Trophoblast cell (in vitro differentiated cells and primary cell): ENCODE results near the gene MOCOS.
"Not testable (repeated sequence)": the region's sequence is repeated elsewhere in the genome, so short reads cannot be mapped to it uniquely, and the experiment has no call there.

Experiments used
- DNase-seq, 2 donors: peaks; one replicate each; pipeline ENCODE4 v3.0.0-alpha.2; 2016
- H2AFZ ChIP-seq: 2 replicates; pipeline ENCODE4 v1.6.1; 2013; ENCODE audit warnings: low read length, moderate library complexity, mild to moderate bottlenecking; ENCODE audit not compliant: insufficient read depth, poor library complexity
- H2AK5ac ChIP-seq: 2 replicates; pipeline ENCODE4 v1.6.1; 2013; ENCODE audit warnings: mild to moderate bottlenecking, low read length
- H2BK120ac ChIP-seq: 2 replicates; pipeline ENCODE4 v1.6.1; 2013; ENCODE audit warnings: low read length, mild to moderate bottlenecking, moderate library complexity; ENCODE audit not compliant: insufficient read depth, poor library complexity
- H2BK12ac ChIP-seq: 2 replicates; pipeline ENCODE4 v1.6.1; 2013; ENCODE audit warnings: mild to moderate bottlenecking, low read length, moderate library complexity
- H2BK5ac ChIP-seq: 2 replicates; pipeline ENCODE4 v1.6.1; 2013; ENCODE audit warnings: low read length, low read depth, moderate library complexity, mild to moderate bottlenecking; ENCODE audit not compliant: poor library complexity
- H3K14ac ChIP-seq: 2 replicates; pipeline ENCODE4 v1.6.1; 2013; ENCODE audit warnings: mild to moderate bottlenecking, low read length
- H3K18ac ChIP-seq: 2 replicates; pipeline ENCODE4 v1.6.1; 2013; ENCODE audit warnings: mild to moderate bottlenecking, low read length
- H3K23ac ChIP-seq: 2 replicates; pipeline ENCODE4 v1.6.1; 2013; ENCODE audit warnings: low read length
- H3K27ac ChIP-seq: 2 replicates; pipeline ENCODE4 v1.5.1; 2013; ENCODE audit warnings: low read depth, mild to moderate bottlenecking, inconsistent platforms, low read length, moderate library complexity
- H3K27me3 ChIP-seq: 2 replicates; pipeline ENCODE4 v1.6.1; 2013; ENCODE audit warnings: inconsistent platforms, mild to moderate bottlenecking, low read length, moderate library complexity; ENCODE audit not compliant: insufficient read depth
- H3K36me3 ChIP-seq, 2 experiments: 1 replicate in 1 of 2; 2 replicates in 1 of 2; pipeline ENCODE4 v1.6.1; 2013; ENCODE audit warnings: low read length in 2 of 2, mild to moderate bottlenecking in 2 of 2, moderate library complexity in 1 of 2; ENCODE audit not compliant: insufficient read depth in 2 of 2, control insufficient read depth in 1 of 2
- H3K4ac ChIP-seq: 2 replicates; pipeline ENCODE4 v1.6.1; 2013; ENCODE audit warnings: low read depth, mild to moderate bottlenecking, low read length, moderate library complexity
- H3K4me1 ChIP-seq, 2 experiments: 1 replicate in 1 of 2; 2 replicates in 1 of 2; pipeline ENCODE4 v1.6.1; 2013; ENCODE audit warnings: low read length in 2 of 2, mild to moderate bottlenecking in 2 of 2, moderate library complexity in 1 of 2; ENCODE audit not compliant: insufficient read depth in 2 of 2, control insufficient read depth in 1 of 2
- H3K4me2 ChIP-seq: 2 replicates; pipeline ENCODE4 v1.6.1; 2013; ENCODE audit warnings: inconsistent platforms, mild to moderate bottlenecking, low read length, moderate library complexity
- H3K4me3 ChIP-seq: 2 replicates; pipeline ENCODE4 v1.5.1; 2013; ENCODE audit warnings: mild to moderate bottlenecking, low read depth, low read length, inconsistent platforms
- H3K79me1 ChIP-seq: one replicate; pipeline ENCODE4 v1.6.1; 2013; ENCODE audit warnings: low read length
- H3K79me2 ChIP-seq: 2 replicates; pipeline ENCODE4 v1.6.1; 2013; ENCODE audit warnings: low read length, mild to moderate bottlenecking; ENCODE audit not compliant: control insufficient read depth, insufficient read depth, poor library complexity
- H3K9ac ChIP-seq: 2 replicates; pipeline ENCODE4 v1.6.1; 2013; ENCODE audit warnings: mild to moderate bottlenecking, low read length
- H3K9me3 ChIP-seq: 2 replicates; pipeline ENCODE4 v1.6.1; 2013; ENCODE audit warnings: low read depth, mild to moderate bottlenecking, control low read depth, inconsistent platforms, low read length; ENCODE audit not compliant: insufficient read depth
- H4K12ac ChIP-seq: 2 replicates; pipeline ENCODE4 v1.6.1; 2013; ENCODE audit warnings: low read depth, mild to moderate bottlenecking, low read length, moderate library complexity
- H4K8ac ChIP-seq: 2 replicates; pipeline ENCODE4 v1.6.1; 2013; ENCODE audit warnings: low read depth, mild to moderate bottlenecking, low read length, moderate library complexity
- H4K91ac ChIP-seq: one replicate; pipeline ENCODE4 v1.6.1; 2013; ENCODE audit warnings: low read depth, mild to moderate bottlenecking, low read length, moderate library complexity
- WGBS: extraction: QIAGEN DNeasy Blood & Tissue Kit; methylation state at CpG from one replicate; pipeline ENCODE4 v1.1.7; 2013; ENCODE audit warnings: missing lambda C conversion rate; ENCODE audit not compliant: insufficient read length, insufficient coverage; ENCODE audit errors: extremely low coverage; 5-methylcytosine and 5-hydroxymethylcytosine counted together

Gene MOCOS

GRCh38 chr18:36215577-36215976, 28.3 kb downstream of the MOCOS start:
- Histone ChIP-seq H2BK5ac (no peak overlapping the region), H2BK12ac (no peak overlapping the region), H3K18ac (no peak overlapping the region), H3K4me2 (no peak overlapping the region), H2BK120ac (no peak overlapping the region), H3K27ac (no peak overlapping the region), H2AK5ac (no peak overlapping the region), H3K79me2 (no peaks in the 10 kb centered on the region), H3K4me3 (no peak overlapping the region), H3K14ac (no peak overlapping the region), H4K91ac (no peak overlapping the region), H3K23ac (no peak overlapping the region), H3K36me3 (no peaks in the 10 kb centered on the region), H3K27me3 (no peaks in the 10 kb centered on the region), H2AFZ (no peak overlapping the region), H3K9ac (no peak overlapping the region), H3K4me1 (no peaks in the 10 kb centered on the region), H4K12ac (no peak overlapping the region), H3K79me1 (no peaks in the 10 kb centered on the region), H4K8ac (no peak overlapping the region), H3K9me3 (no peaks in the 10 kb centered on the region), H3K4ac (no peak overlapping the region)
- no peak for DNase-seq
- WGBS, result no CpG with 5 or more reads among the region's 9 CpGs

GRCh38 chr18:36217348-36217747, 30.1 kb downstream of the MOCOS start:
- no peaks in the 10 kb centered on the region for H3K79me1 ChIP-seq
- no peaks in the 10 kb centered on the region for H3K9me3 ChIP-seq

GRCh38 chr18:36229188-36229587, 41.9 kb downstream of the MOCOS start:
- Histone ChIP-seq H2BK5ac (no peak overlapping the region), H3K79me1 (no peaks in the 10 kb centered on the region), H3K4me2 (no peak overlapping the region), H3K23ac (no peak overlapping the region), H3K14ac (no peak overlapping the region), H4K12ac (no peak overlapping the region), H2AFZ (no peak overlapping the region), H3K27me3 (no peaks in the 10 kb centered on the region), H3K4ac (no peak overlapping the region), H2BK12ac (no peak overlapping the region), H4K8ac (no peak overlapping the region), H4K91ac (no peak overlapping the region), H2BK120ac (no peak overlapping the region), H3K79me2 (no peaks in the 10 kb centered on the region), H3K27ac (no peak overlapping the region), H2AK5ac (no peak overlapping the region), H3K4me1 (no peaks in the 10 kb centered on the region), H3K9me3 (peaks cover 5% of the 10 kb centered on the region), H3K36me3 (no peaks in the 10 kb centered on the region), H3K9ac (no peak overlapping the region), H3K18ac (no peak overlapping the region), H3K4me3 (no peak overlapping the region)
- no CpG with 5 or more reads among the region's 1 CpG for WGBS
- no peak for DNase-seq

More at GRCh38 chr18:36217348-36217747, 30.1 kb downstream of the MOCOS start:
- Histone ChIP-seq H3K18ac (no peak overlapping the region), H3K4ac (no peak overlapping the region), H3K79me2 (no peaks in the 10 kb centered on the region), H2AFZ (no peak overlapping the region), H4K91ac (no peak overlapping the region), H2BK5ac (no peak overlapping the region), H3K4me2 (no peak overlapping the region), H3K23ac (no peak overlapping the region), H2AK5ac (no peak overlapping the region), H3K4me1 (no peaks in the 10 kb centered on the region), H2BK120ac (no peak overlapping the region), H4K8ac (no peak overlapping the region), H2BK12ac (no peak overlapping the region), H3K36me3 (no peaks in the 10 kb centered on the region), H4K12ac (no peak overlapping the region), H3K14ac (no peak overlapping the region), H3K9ac (no peak overlapping the region), H3K27me3 (no peaks in the 10 kb centered on the region), H3K27ac (no peak overlapping the region), H3K4me3 (no peak overlapping the region)
- DNase-seq, result no peak
- WGBS, result no CpG with 5 or more reads among the region's 3 CpGs

- H3K79me2 ChIP-seq, H3K4me2 ChIP-seq, H2AFZ ChIP-seq, H3K36me3 ChIP-seq, H3K14ac ChIP-seq, H3K23ac ChIP-seq, H3K4ac ChIP-seq, H4K91ac ChIP-seq, DNase-seq, H3K9me3 ChIP-seq, H3K4me3 ChIP-seq, H3K9ac ChIP-seq, H2AK5ac ChIP-seq, H4K8ac ChIP-seq, H3K4me1 ChIP-seq, H2BK12ac ChIP-seq, H3K18ac ChIP-seq, H3K79me1 ChIP-seq, H2BK5ac ChIP-seq, H3K27me3 ChIP-seq, H3K27ac ChIP-seq, H2BK120ac ChIP-seq, H4K12ac ChIP-seq: not testable (repeated sequence)
- WGBS, result no CpG with 5 or more reads among the region's 15 CpGs
Observed at GRCh38 chr18:36240510-36240909, 53.2 kb downstream of the MOCOS start.
